NCI-H1417 treated with DMSO at 0.1 percent for 48 hours (cell line): ENCODE measurements around the gene TBXAS1.

Source experiments
- DNase-seq: peaks from one replicate; lab custom pipeline; 2025; lab: John Stamatoyannopoulos, UW

Gene TBXAS1

DNA sequence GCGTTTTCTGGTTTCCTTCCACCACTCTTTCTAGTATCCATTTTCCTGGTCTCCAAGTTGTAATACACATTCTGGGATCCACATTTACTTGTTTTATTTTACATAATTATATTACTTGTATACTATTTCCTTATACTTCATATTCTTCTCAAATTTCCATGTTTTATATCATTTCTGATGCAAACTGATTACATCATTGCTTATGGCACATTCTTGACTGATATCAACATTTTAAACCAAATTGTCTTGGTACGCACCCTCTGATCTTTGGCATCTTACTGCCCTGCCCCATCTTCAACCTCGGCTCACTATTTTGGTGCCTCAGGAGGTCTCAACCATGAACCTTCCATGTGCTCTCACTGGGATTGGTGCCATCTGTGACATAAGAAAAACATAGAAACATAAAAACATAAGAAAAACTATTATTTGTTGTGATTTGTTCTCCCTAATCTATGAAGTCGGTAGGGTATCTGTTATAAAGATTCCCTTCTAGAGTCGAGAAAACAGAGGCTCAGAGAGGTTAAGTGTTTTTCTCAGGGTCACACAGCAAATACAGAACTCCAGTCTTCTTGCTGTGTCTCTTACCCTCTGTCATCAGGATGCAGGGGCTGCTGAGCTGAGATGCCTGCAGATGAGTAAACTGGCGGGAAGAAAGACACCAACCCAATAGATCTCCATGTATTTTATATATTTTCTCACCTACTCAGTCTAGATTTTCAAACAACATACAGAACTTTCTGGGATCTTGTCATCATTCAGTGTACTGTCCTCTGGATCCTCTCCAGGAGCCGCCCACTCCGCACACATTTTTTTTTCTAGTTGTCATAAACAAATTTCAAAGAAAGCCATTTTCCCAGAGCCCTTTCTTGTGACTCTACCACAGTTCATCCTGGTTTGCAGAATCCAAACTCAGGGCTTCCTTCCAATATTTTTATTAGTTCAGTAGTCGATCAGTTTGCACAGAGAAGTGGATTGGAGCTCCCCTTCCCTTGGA is 154.2 kb downstream of the TBXAS1 start:
- no peak for DNase-seq

DNA sequence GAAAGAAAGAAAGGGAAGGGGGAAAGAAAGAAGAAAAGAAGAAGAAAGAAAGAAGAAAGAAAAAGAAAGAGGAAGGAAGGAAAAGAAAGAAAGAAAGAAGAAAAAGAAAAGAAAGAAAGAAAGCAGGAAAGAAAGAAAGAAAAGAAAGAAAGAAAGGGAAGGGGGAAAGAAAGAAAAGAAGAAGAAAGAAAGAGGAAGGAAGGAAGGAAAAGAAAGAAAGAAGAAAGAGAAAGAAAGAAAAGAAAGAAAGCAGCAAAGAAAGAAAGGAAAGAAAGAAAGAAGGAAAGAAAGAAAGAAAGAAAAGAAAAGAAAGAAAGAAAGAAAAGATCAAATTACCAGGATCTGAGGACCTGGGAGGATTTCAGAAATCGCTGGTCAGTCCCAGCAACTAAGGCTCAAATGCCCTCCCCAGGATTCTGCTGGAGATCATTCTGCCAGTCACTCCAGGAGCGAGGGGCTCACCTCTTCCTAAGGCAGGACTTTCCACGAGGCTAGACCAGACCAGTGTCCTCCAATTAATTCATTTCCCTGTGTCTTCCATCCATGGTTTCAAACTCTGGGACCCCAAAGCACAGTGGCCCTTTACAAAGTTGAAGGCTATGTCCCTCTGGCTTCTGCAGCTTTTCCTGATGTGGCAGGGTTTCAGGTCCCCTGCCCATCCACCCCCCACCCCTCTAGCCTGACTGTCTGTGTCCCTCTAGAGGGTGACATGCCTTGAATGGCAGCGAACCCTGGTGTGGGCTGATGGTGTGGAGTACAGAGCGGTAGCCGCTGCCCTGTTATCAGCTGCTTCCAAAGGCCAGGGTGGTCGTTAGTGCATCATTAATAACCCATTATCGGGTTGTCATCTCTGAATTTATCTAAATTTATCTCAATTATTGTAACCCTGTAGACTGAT is 155.8 kb downstream of the TBXAS1 start:
- no peak for DNase-seq

DNA sequence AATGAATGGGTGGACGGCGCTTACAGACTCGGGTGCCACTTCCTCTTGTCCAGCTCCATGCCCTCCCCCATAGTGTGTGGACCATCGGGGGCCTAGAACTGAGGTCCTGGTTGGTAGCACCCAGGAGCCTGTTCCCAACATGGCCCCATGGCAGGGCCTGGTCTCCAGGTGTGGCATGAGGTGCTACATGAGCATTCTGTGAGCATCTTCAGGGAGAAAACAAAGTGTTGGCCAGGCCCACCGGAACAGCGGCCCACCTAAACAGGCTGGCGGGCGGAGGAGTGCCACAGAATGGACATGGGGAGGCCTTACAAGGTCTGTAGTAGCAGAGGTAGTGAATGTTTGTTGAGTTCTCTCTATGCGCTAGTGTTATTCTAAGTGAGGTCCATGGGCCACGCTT is 156.7 kb downstream of the TBXAS1 start:
- DNase-seq = no peak

DNA sequence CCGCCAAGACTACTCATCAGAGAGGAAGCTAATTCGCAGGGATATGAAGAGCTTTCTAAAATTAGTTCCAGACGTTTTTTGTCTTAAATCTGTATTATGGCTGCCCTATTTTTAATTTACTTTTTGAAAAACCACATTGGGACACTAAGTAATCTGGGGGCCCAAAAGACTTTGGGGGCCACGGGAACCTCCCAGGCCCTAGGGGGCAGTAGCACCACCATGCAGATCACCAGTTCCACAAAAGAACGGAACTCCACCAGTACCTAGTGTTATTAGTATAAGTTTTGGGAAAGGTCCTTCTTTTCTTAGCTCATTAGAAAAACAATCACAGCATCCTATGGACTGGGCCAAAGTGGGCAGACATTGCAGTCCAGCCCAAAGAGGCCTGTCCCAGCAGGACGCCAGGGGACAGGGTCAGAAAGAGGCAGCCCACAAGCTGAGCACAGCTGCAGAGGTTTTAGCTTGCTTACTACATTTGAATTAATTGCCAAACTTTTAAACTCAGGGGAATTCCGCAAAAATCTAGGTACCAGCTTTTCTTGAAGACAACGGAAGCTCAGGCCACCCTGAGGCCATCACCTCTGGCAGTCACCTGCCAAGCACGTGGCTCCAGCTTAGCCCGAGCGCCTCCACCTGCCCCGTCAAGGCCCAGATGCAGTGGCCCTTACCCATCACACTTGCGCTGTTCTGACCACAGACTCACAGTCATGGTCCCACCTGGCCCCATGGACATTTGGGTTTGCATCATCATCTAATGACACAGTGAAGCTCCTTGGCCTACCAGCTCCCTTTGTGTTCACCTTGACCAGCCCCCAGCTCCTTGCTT is 158.8 kb downstream of the TBXAS1 start:
- DNase-seq = no peak

DNA sequence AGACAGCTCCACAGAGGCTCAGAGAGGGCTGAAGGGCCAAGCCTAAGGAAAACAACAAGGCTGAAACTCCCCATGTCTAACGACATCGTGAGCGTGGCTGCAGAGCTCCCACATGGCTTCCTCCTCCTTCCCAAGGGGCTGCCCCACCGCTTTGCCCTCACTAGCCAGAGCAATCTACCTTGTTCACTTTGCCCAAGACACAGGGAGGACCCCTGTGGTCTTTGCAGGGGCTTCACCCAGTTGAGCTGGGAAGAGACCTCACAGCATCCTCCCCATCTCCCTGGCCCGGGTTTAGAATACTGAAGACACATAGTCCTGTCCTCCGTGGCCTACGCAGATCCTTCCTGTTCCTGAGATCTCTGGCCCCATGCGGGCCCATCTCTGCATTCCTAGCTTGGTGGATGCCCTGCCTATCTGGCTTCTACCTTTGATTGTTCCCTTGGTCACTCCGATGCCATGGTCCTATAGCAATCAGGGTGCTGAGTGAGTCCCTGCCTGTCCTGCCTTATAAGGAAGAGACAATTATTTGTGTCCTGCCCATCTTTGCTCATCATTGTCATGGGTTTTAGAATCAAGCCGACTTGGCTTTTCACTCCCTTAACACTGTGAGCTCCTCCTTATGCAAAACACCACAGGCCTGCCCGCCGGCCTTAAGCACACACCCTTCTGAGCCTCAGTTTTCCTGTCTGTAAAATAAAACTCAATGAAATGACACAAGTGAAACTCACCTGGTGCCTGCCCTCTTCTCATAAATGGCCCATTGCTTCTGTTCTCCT is 160.5 kb downstream of the TBXAS1 start:
- no peak for DNase-seq

DNA sequence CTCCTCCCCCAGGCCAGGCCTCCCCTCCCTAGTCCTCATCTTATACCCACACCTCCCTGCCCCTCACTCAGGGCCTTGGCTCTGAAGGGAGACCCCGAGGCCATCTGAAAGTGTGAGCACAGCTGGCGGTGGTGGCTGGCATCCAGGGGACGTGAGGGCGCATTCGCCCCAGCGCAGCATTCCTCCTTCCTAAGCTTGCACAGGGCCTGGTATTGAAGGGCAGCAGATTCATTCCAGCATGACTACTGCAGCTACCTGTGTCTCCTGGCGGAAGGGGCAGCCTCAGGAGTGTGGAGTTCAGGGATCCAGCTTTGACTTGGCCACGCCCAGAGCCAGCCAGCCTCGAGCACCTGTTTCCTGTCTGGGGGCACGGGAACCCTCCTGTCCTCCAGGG is 161.1 kb downstream of the TBXAS1 start:
- no peak for DNase-seq

DNA sequence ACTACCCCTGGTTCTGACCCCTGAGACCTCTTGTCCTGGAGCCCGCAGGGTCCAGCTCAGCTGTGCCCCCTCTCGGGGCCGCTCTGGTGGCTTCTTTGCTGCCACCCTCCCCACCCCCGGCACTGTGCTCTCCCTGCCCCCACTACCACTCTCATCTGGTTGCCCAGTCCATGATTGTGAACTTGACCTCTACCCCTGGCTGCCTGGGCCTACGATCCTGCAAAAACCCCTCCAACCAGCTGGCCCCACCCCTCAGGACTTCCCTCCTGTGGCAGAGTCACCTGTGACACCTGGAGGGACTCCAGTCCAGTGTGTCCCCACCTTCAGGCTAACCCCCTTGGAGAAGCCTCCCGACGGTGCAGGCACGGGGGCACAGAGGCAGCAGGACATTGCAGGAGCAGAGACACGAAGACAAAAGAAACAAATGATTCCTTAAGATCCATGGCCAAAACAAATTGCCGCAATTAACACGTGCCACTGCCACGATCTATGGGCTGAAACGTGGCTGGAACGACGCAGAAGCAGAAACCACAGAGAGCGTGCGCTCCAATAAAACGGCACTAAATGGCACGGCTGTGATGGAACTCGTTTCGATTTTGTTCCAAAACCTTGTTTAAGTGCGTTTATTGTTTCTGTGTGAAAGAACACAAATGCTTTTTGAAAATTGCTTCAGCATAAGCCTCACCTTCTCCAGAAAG is 161.7 kb downstream of the TBXAS1 start:
- DNase-seq = no peak

DNA sequence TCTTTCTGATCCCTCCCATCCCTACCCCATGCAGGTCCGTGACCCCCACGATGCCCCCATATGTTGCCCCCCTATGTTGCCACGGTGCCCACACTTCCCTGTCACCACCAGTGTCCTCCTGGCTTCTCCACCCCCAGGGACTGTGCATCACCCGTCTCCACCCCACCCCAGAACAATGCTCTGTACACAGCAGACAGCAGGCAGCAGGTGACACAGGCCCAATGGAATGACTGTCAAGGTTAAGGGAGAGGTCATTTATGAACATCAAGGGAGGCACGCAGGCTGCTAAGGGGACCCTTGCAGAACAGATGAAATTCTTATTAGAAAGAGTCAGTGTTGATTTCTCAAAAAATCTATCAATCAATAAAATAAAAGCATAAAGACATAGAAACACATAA is 162.2 kb downstream of the TBXAS1 start:
- DNase-seq = no peak

DNA sequence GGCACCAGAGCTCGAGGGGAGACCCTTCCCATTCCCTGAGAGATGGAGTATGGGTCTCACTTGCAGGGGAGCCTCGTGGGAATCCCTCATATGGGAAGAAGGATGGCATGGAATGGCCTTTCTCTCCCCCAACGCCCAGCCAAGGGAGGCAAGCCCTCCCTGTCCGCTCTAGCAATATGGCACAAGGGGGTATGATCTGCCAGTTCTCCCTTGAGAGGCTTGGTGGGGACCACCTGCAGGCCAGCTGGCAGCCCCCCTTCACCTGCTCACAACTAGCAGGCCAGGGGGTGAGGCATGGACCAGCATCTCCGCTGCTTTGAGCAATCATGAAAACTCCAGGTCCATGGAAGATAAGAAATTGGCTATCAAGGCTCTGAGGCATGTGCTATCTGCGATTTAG is 162.8 kb downstream of the TBXAS1 start:
- no peak for DNase-seq

DNA sequence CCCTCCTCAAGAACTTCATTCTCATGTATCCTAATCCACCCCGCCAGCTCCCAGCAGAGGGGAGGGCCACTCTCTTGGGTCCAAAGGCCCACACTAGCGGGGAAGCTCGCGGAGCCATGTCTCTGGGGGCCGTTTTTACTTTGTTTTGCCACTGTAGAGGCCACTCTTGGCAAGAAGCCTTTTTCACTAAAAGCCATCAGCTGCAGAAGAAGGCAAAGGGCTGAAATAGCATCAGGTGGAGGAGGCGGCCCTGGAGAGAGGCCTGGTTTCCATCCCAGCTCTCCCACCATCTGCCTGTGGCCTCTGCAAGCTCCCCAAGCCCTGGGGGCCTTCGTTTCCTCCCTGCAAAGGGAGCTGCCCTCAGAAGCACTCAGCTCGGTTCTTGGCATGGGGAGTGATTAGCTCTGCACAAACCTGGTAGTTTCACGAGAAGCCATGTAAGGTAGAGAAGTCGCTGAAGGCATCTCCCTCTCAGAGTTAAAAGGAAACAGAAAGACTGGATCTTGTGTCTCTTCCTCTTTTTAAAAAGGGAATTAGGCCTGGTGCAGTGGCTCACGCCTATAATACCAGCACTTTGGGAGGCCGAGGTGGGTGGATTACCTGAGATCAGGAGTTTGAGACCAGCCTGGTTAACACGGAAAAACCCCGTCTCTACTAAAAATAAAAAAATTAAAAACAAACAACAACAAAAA is 163.4 kb downstream of the TBXAS1 start:
- no peak for DNase-seq

DNA sequence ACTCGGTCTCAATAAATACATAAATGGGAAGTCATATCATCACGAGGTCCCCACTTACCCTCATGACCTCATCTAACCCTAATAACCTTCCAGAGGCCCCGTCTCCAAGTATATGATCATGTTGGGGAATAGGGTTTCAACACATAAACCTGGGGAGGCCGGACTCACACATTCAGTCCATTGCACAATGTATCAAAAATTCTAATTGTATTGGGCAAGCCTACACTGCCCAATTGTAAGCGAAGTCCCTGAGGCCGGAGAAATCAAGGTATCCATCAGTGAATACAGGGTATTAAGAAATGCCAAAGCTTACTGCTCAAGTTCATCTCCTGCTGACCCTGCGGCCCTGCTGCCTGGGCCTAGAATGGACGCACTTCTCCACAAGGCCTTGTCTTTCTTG is 164.1 kb downstream of the TBXAS1 start:
- DNase-seq = no peak

DNA sequence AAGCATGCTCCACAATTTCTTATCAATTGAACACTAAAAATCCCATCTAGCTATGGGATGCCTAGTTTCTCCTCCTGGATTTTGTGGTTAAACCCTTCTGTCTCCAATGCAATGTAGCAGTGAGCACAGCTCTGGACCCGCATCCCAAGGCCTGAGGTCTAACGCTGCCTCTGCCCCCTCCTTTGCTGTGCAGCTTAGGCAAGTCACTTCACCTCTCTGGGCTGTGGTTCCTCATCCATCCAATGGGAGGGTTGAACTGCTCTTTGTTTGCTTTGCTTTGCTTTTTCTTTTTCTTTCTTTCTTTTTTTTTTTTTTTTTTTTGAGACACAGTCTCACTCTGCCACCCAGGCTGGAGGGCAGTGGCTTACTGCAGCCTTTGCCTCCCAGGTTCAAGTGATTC is 164.5 kb downstream of the TBXAS1 start:
- DNase-seq = no peak

DNA sequence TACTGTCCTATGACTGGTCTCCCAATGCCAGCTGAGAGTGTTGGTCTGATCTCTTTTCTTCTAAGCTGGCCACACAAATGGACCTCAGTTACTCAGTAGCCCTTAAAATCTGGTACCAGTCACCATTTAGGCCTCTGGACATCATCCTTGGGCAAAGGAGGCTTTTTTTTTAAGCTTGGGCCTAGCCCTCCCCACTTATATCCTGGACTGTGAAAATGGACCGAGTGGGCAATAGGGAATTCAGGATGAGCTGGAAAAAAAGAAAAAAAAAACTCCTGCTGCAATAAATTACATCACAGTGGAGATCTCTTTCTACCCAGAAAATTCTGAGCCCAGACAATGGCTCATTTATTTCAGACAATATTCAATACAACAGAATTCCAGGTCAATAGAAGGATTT is 165.3 kb downstream of the TBXAS1 start:
- DNase-seq = no peak

DNA sequence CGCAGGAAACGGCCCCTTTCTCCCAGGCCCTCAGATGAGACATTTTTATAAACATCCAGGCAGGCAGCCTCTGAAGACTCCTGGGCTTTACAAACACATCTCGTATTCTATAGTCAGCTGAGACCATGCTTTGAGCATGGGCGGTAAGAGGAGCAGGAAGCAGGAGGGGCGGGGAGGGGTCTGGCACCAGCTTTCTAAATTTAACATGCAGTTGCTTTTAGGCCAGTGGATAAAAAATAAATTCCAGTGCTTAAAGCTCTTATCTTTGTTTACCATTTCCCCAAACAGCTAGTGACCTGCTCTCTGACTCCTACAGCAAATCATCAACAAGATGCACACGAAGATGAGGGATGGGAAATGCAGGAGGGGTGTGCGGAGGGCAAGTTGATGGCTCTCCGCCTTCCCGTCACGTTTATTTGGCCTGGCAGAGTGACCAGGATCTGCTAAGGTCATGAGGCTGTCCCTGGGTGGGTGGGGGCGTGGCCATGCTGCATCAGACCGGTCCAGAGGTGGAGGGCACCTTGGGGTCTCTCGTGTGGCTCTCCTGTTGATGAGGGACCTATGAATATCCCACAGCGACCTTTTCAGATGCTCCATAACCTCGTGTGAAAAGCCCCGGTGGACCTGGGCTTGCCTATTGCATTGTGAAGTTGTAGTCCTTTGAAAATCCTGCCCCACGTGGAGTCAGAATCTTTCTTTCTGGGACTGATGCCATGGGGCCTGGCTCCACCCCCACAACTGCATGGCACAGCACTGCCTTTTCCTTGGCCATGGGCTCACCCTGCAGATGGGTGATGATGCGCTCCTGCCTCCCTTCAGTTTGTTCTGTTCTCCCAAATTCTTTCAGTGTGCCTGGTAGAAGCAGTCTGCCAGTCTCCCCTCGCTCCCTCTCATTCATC is 166.2 kb downstream of the TBXAS1 start:
- no peak for DNase-seq

DNA sequence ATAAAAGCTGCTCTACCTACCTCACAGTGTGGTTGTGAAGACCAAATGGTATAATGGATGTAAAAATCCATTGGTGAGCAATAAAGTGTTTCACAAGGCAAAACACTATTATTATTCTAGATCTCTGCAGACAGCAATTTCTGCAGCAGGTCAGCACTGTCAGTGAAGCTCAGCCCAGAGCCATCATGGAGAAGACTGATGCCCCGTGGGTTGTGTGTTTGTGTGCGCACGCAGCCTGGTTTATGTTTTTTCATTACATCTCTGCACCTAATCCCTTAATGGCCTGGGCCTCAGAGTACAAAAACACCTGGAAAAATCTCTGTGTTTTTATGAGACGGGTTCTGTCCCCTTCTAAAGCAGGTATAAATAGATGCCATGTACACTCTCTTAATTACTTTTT is 169.5 kb downstream of the TBXAS1 start:
- no peak for DNase-seq

DNA sequence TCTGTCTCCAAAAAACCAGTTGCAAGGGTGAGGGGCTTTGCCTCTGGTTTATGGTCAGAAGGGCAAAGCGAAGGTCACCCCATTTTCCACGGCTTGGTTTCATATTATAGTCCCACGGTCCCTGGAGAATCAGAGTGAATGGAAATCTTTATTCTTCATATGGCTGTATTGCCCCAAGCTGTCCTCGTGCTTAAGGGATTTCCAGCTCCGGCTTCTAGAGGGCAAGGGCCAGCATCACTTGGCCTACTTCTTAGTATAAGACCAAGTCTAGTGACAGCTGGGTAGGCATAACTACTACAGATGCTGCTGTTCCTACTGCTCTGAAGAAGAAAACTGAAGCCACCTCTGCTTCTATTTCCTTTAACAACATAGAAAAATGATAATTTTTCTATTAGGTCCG is 170.5 kb downstream of the TBXAS1 start:
- DNase-seq = no peak

DNA sequence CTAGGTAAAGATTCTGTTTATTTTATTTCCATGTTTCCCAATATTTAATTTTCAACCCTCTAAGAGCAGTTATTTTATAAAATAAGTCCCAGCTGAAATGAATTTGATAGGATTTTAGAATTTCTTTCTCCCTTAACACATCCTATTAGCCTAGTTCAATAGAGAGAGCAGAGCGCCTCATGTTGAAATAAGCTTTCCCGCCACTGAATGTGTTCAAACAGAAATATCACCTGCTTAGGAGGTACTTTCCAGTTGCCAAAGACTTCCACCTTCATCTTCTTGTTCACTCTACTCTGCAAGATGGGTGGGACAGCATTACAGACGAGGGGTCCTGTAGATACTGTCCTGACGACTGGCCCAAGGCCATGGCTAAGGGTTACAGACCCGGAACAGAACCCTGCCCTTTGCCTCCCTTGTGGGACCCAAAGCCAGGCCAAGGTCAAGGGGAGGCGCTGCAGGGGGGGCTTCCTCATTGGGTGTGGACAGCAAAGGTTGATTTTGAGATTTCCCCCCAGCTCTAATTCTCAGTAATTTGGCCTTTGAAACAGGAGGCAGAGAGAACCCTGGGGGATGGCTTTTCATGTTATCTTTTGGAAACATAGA is 171.7 kb downstream of the TBXAS1 start:
- no peak for DNase-seq

DNA sequence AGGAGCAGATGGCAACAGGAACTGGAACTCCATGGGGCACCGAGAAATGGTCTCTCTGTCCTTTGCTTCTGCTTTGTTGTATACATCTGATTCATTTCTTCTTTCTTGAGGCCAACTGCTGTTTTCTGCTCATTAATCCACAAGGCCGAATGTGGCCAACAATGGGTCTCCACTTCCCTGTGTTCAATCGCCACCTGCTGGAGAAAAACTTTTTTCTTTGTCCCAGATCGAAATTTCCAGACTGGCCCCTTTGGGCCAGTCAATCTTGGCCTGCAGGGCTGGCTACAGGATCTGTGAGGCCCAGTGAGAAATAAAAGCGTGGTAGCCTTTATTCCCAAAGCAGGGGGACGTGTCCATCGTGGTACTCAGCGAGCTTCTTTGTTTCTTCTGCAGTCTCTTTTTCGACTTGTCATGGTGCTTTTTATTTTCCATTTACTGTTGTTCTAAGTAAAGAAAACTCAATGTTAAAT is 174.9 kb downstream of the TBXAS1 start:
- DNase-seq = no peak
